ENCODE measurements around the gene NAV1. TPM values are rescaled to one million over a fixed set of nuclear protein-coding genes. Genes with fewer than 3 reads are reported as not detected.

Gene NAV1
- total and polyA plus RNA-seq, 2 experiments from 2014 or later = 22.7 to 37.4 TPM

- Mint-ChIP-seq H3K9me3 (peaks cover 3% of the 10 kb centered on the region; the same call in 1 of the 3 replicates), H3K4me1 (peaks cover 23% of the 10 kb centered on the region), H3K27ac (no peak overlapping the region), H3K4me3 (no peak overlapping the region), H3K27me3 (ENCODE audit: insufficient read depth, low read depth, poor library complexity) (peaks cover 3% of the 10 kb centered on the region), H3K36me3 (ENCODE audit: low read depth) (peaks cover 9% of the 10 kb centered on the region)
- no peak for ATAC-seq
- no peaks in the 10 kb centered on the region for H3K27me3 ChIP-seq (ENCODE audit: insufficient read depth)
- no peak for DNase-seq (ENCODE audit: low spot score)
- no peaks in the 10 kb centered on the region for H3K36me3 ChIP-seq (ENCODE audit: insufficient read depth)
- no peak overlapping the region for H2AFZ ChIP-seq
- H3K4me3 ChIP-seq = no peak overlapping the region
- H4K20me1 ChIP-seq (replicated peaks; ENCODE audit: insufficient read depth) = no peaks in the 10 kb centered on the region
- H3F3A ChIP-seq (replicated peaks; ENCODE audit: low read depth) = no peaks in the 10 kb centered on the region
- no peak overlapping the region for H3K4me2 ChIP-seq
- H3K9me2 ChIP-seq (ENCODE audit: insufficient read depth) = no peaks in the 10 kb centered on the region
- H3K79me2 ChIP-seq (replicated peaks; ENCODE audit: insufficient read depth) = no peaks in the 10 kb centered on the region
- peaks cover 12% of the 10 kb centered on the region for H3K4me1 ChIP-seq (ENCODE audit: insufficient read depth)
- TF ChIP-seq CTCF (conservative IDR thresholded peaks at IDR 0.05; ENCODE audit: low read depth in 2 of 2) (no peak), EZH2 (IDR thresholded peaks at IDR 0.05; ENCODE audit: low read depth, unreplicated experiment) (no peak), CREB1 (CRISPR knock-in tag; IDR thresholded peaks at IDR 0.05; ENCODE audit: low read depth) (no peak), ZNF462 (CRISPR knock-in tag; IDR thresholded peaks at IDR 0.05) (no peak), STAT1 (IDR thresholded peaks at IDR 0.05; ENCODE audit: unreplicated experiment) (no peak), POLR2AphosphoS5 (IDR thresholded peaks at IDR 0.05; ENCODE audit: low read depth) (no peak), ZNF114 (CRISPR knock-in tag; IDR thresholded peaks at IDR 0.05) (no peak), JUNB (IDR thresholded peaks at IDR 0.05; ENCODE audit: unreplicated experiment) (no peak), EZH2phosphoT487 (IDR thresholded peaks at IDR 0.05; ENCODE audit: unreplicated experiment) (no peak), REST (IDR thresholded peaks at IDR 0.05; ENCODE audit: unreplicated experiment) (no peak)
- TF ChIP-seq, protein P1, sequence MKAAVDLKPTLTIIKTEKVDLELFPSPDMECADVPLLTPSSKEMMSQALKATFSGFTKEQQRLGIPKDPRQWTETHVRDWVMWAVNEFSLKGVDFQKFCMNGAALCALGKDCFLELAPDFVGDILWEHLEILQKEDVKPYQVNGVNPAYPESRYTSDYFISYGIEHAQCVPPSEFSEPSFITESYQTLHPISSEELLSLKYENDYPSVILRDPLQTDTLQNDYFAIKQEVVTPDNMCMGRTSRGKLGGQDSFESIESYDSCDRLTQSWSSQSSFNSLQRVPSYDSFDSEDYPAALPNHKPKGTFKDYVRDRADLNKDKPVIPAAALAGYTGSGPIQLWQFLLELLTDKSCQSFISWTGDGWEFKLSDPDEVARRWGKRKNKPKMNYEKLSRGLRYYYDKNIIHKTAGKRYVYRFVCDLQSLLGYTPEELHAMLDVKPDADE (IDR thresholded peaks at IDR 0.05) = no peak
- no peak overlapping the region for H3K27ac ChIP-seq (ENCODE audit: low read depth)
Measured at GRCh38 chr1:201495551-201496295, 43.2 kb upstream of the NAV1 start.
